ENCODE measurements around the gene TGFBR3.
"Not testable (repeated sequence)": the region's sequence is repeated elsewhere in the genome, so short reads cannot be mapped to it uniquely, and the experiment has no call there.

TGFBR3 gene

DNA sequence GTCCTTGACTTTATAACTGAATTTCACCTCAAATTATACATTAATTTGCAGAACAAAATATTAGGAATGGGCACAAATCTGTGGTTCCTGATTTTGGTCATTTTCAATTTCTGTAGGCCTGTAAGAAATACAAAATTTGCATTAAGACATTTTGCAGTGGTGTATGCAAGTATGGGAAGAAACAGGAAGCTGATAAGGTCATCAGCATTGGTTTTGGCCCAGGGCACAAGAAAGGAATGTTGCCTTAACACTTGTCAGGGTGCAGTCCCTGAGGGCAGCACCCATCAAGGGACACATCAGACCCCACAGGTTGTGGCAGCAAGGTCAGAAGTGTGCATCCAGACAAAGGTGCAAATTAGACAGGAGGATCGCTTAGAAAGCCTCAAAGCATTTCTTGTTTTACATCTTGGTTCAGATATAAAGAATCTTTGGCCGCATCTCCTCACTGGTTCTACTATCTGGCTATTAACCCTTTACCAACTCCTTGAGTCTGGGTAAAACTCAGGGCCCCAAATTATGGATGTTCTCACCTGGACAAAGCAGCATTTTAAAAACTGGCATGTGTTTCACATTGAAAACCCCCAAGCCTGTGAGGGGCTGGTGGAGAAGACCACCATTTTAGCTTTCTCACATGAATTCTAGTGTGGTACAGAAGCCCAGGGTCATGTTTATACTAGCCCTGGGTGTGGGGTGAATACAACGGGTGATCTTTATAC is 202.9 kb downstream of the TGFBR3 start:
- no peak for DNase-seq (ENCODE audit: low read depth)

DNA sequence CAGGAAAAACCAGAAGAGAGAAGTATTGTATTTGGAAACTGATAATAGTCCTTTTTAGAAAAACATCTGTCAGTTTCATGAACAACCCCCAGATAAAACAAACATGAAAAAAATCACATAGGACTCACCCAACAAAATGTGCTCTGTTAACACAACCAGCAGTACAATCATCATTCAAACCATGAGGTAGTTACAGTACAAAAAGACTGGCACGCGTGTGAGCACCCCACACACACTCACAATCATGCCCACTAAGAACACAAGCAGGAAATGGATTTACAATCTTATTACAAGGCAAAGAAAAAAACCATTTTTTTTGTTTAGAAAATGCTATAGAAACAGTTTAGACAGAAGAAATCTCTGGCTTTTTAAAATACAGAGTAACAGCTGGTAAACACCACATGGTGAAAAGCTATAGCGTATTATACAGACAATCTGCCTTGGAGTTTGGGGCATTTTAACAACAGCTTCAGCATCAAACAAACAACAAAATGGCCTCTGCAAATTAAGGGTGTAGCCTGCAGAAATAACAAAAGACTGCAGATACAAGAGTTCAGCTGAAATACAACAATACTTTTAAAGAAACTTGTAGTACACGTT is 205.3 kb downstream of the TGFBR3 start:
- no peak for DNase-seq (ENCODE audit: low read depth)

DNA sequence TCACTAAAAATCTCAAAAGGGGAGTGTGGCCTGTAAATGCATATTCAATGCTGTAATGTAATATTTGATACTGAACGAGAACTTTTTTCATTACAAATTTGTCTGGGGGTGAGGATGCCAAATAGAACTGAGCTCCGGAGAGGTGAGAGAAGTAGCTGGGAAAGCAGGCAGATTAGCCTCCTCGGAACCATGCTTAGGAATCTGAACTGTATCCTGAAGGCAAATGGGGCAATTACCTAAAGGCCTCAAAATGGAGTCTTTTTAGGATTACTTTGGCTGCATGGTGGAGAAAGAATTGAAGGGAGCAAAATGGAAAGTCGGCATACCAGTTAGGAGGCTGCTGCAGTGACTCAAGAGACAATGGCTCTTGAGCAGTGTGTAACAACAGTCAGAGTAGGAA is 206.5 kb downstream of the TGFBR3 start:
- DNase-seq (ENCODE audit: low read depth) = no peak

DNA sequence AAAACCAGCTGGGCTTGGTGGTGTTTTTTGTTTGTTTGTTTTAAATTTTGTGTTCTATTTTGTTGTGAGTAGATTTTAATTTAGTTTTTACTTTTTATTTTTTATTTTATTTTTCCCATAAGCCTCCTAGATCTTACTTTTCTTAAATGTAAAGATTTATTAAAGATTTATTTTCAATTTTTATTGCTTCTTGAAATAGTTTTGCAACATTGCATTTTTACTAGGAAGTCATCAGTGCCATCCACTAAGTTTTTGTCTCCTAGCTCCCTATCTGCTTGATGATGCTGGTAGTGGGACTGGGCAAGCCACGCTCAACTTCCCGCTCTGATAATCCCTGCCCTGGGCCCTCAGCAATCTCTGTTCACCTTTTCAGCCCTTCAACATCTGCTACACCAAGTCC is 209.9 kb downstream of the TGFBR3 start:
- no peak for DNase-seq (ENCODE audit: low read depth)

DNA sequence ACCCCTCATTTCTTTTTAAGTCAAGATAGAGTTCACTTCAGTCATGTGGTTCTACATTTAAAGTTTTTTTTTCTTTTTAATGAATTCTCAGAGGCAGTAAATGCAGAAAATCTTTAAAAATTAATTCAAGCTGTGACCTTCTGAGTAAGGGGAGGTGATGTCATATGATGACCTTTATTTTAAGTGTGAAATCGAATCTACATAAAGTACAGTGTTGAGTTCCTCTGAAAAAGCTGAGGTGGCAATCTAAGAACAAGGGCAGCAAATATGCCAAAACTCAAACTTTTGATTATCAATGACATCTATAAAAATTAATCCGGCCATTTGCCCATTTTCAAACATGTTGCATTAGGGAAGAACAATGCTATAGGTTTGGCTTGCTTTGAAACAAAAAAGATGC is 211.8 kb downstream of the TGFBR3 start:
- DNase-seq (ENCODE audit: low read depth) = no peak

DNA sequence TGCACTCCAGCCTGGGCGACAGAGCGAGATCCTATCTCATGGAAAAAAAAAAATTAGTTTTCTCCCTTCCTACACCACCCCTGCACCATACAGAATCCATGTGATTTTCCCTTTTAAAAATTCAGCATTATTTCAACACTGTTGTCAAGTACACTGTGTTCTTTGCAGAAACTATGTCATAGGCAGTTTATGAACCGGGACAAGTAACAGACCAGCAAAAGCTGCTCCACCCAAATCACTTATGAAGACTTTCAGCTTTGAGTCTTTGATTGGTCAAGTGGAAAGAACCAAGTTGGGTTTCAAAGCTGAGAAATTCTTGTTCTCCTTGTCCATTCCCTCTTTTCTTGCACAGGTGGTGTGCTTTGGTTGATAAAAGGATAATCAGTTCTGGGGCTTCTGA is 212.3 kb downstream of the TGFBR3 start:
- DNase-seq (ENCODE audit: low read depth) = no peak

DNA sequence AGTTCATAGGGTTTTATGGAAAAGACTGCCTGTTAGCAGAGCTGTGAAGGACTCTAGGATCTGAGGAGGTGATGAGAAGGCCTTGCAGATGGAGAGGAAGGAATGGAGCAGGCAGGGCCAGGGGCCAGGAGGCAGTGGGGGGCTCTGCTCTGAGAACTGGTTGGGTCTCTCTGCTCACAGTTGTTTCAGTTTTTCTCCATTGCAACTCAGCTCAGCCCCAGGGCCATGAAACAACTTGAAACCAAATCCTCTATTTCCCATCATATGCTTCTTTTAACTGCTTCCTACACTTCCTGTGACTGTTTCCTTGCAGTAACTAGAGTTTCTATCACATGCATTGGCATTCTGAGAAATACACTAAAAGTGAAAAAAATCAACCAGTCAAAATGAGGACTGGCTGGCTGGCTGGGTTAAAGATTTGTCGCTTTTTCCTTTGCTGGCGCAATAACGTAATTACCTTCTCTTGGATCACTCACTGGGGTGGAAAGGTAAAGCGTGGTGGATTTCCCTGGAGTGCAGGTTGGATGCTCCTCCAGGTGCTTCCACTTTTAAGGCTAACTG is 213.3 kb downstream of the TGFBR3 start:
- no peak for DNase-seq (ENCODE audit: low read depth)

DNA sequence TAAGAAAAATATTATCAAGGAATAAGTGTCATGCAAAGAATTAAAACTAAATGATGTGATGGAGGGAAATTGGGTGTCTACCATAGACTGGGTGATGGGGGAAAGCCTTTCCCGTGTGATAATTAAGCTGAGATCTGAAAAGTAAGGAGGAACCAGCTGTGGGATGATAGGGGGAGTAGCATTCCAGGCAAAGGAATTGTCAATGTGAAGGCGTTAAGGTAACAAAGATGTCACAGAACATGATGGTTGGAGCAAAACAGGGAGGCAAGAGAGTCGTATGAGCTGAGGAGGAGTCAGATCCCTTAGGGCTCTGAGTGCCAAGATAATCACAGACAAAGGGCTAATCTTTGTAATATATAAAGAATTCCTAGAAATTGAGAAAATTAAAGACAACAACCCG is 215.2 kb downstream of the TGFBR3 start:
- DNase-seq (ENCODE audit: low read depth) = no peak

DNA sequence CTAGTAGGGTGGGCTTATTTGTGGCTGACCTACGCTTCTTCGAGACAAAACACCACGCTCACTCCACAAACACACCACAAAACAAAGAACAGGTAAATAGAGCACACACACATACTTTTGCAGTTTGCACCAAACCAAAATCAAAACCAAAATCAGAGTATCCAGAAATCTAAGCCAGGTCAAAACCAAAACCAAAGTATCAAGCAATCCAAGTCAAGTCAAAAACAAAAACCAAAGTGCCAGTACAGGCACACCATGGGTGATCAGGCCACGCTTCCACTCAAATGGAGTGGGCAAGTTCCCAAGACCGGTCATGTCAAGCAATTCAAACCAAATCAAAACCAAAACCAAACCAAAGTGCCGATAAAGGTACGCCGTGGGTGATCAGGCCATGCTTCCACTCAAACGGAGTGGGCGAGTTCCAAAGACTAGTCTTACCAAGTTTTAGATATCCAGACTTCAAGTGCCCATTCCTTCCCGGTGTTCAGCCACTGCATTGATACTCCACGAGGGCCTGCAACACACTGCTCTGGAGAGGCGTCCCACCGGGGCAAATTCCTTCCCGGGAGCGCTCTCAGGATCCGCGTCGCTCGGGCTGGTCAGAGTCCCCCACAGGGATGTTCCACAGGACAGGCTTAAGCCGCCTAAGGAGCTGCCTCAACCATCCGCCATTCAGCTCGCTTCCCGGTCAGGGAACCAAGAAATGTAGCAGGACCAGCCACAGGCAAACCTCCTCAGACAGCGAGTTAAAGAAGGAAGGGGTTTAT is 216.2 kb downstream of the TGFBR3 start:
- no peak for DNase-seq (ENCODE audit: low read depth)

DNA sequence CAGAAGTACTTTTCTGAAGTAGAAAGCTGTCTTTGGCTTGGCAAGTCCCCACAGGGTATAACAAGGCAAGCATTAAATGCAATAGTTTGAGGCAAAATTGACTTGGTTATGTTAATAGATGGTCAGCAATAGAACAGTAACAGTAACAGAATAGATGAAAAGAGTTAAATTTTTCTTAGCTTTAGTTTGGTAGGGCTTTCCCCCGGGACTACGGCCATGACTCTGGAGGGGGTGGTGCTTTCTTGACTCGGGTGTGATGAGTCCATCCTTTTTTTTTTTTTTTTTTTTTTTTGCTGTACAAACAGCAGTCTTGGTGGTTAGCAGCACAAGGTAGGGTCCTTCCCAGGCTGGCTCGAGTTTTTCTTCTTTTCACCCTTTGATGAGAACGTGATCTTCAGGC is 219.3 kb downstream of the TGFBR3 start:
- DNase-seq (ENCODE audit: low read depth) = not testable (repeated sequence)

DNA sequence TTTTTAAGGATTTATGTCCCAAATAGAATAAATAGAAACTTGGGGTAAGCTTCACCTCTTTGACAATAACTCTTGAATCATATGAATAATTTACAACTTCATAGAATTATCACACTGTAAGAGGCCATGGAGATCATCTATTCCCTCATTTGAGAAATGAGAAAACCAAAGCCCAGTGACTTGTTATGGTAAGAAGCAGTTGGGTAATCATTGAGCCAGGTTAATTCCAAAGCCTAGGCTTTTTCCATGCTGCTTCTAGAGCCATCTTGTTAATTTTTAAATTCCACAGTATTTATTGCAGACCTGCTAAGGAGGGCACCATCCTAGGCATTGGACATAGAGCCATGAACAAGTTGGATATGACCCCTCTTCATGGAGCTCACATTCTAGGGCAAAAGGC is 224.8 kb downstream of the TGFBR3 start:
- DNase-seq (ENCODE audit: low read depth) = no peak

DNA sequence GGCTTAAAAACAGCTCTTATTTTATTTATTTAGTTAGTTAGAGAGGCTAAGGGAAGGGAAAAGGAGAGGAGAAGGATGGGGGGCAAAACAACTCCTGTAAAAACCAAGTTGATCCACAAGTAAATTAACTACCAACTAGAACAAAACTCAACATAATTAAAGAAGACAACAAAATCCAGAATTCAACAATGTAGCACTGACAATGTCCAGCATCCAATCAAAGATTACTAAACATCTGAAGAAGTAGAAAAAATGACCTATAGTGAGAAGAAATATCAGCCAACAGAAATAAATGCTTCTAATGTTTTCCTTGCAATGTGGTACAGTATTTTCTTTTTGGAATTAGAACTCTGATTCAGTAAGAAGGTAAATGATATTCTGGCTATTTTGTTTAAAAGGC is 225.2 kb downstream of the TGFBR3 start:
- DNase-seq (ENCODE audit: low read depth) = no peak

DNA sequence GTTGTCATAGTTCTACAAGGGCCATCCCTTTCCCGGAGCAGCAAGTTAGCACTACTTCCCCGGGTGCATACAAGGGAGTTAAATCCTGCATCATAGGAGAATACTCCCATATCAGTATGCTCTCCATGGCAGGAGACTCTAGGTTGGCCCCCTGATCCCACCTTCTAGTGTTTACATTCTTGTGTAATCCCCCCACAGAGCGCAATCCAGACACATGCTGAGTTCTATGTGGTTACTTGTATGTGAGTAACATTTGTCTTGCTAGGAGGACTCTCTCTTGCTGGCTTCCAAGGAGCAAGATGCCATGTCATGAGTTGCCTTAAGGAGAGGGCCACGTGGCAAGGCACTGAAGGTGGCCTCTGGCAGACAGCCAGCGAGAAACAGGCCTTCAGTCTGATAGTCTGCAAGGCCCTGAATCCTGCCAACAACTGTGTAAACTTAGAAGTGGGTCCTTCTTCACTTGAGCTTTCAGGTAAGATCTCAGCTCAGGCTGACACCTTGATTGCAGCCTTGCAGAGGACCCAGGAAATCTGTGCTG is 230.0 kb downstream of the TGFBR3 start:
- DNase-seq (ENCODE audit: low read depth) = no peak

DNA sequence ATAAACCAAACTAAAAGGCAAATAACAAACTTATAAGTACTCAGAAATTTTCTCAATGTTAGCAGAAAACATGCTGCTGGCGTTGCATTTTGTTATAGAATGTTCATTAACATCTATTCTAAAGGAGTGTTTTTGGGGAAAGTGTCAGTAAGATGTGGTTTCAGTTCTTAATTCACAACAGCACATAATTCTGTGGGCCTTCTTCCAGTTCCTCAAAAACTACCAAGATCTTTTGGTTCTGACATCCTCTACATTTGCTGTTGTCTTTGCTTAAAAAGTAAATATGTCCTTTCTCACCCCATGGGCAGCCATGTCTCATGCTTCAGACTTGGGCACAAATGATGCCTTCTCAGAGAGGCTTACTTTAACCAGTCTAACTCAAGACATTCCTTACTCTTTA is 232.8 kb downstream of the TGFBR3 start:
- no peak for DNase-seq (ENCODE audit: low read depth)

DNA sequence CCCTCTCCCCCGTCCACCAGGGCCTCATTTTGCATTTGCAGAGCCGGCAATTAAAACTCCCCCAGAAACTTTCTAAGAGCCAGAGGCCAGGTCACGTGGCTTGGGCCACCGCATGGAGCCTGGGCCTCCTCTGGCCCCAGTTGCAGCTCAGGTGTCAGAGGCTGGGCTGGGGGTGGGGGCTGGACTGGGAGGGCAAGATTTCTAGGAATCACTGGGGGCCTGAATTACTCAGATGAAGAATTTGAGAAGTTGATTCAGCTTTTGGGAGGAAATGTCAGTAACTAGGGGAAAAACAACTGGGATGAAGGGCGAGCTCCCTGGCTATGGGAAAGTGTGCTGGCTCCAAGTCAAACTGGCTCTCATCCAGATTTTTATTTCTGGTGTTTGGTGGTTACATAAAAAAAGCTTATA is 234.3 kb downstream of the TGFBR3 start:
- no peak for DNase-seq (ENCODE audit: low read depth)

DNA sequence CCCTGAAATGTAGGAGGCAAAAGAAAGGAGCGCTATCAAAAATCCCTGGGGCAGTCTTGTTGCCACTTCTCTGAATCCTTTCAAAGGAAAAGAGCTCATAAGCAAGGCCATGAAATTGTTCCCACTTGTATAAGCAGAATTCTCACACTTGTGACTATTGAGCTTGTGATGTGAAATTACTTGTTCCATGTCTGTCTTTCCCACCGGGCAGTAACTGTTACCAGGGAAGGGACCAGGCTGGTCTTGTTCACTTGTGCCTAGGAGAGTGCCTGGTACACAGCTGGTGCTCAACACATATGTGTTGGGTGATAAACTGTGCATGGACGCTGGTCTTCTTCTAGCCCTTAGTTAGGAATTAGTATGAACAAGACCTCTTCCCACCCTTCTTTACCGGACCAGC is 234.7 kb downstream of the TGFBR3 start:
- no peak for DNase-seq (ENCODE audit: low read depth)

DNA sequence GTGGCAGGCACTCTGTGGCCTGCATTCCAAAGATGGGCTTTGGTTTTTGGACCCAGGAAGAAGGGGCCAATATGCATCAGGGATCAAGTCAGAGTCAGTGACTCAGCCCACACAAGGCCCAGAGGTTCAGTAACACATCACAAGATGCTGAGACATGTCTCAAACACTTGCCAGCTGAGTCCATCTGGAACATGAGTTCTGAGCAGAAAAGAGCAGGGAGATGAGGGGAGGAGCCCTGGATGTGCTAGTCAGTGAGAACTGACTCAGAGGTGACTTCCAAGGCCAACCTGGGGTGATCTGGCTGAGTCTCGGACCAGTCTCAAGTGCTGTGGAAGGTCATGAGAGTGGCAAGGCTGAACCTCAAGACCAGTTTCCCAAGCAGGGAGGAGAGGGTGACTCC is 235.2 kb downstream of the TGFBR3 start:
- peak; percentile 93 for DNase-seq (ENCODE audit: low read depth)

DNA sequence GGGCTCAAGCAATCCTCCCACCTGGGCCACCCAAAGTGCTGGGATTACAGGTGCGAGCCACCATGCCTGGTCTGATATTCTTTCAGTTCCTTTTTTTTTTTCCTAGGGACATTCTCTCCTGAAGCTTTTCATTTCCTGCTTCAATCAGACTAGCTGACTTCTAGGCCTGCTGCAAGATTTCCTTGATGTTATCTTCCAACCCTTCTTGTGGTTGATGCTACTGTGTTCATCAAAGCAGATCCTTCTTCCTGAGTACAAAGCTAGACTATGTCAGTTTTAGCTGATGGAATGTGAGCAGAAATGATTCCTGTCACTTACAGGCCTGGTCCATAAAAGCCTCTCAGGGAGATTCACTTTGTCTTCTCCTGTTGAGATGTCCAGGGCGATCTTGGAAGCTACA is 238.9 kb downstream of the TGFBR3 start:
- DNase-seq (ENCODE audit: low read depth) = no peak

DNA sequence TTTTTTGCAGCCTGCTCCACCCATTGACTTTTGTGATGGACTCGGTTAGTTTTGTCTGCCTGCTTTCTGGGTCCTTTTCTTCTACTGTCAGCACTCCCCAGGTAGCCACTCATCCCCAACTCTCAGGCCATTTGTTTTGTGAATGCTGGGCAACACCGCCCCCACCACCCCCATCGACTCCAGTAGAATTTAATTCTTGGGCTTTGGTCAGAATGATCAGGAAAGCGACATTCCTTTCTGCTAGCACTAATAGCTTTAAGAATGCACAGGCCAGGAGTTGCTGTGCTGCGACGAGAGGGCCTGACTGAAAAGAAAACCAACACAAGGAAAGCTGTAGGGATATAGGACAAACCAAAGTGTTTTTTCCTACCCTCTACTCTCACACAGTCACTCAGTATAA is 240.9 kb downstream of the TGFBR3 start:
- no peak for DNase-seq (ENCODE audit: low read depth)

DNA sequence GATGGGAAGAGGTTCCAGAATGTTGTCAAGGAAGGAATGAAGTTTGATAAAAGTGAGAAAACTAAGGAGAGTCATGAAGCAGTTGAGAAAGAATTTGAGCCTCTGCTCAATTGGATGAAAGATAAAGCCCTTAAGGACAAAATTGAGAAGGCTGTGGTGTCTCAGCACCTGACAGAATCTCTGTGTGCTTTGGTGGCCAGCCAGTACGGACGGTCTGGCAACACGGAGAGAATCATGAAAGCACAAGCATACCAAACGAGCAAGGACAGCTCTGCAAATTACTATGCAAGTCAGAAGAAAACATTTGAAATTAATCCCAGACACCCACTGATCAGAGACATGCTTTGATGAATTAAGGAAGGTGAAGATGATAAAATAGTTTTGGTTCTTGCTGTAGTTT is 242.5 kb downstream of the TGFBR3 start:
- no peak for DNase-seq (ENCODE audit: low read depth)

DNA sequence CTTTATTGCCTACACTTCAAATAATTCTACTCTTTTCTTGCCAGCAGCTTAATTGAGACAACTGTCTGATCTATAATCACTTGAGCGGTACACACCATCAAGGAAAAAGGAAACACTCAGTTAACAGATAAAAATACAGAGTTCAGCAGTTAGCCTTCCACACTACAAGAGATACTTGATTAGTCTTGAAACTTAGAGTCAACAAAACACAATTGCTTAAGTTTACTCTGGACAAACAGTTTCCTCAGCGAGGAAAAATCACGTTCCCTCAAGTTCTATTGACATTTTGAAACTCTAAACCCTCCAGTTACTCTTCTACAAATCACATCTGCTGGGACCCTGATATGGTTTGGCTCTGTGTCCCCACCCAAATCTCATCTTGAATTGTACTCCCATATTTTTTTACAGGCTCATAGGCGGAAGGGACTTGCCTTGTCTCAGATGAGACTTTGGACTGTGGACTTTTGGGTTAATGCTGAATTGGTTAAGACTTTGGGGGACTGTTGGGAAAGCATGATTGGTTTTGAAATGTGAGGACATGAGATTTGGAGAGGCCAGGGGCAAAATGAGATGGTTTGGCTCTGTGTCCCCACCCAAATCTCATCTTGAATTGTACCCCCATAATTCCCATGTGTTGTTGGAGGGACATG is 244.9 kb downstream of the TGFBR3 start:
- no peak for DNase-seq (ENCODE audit: low read depth)

DNA sequence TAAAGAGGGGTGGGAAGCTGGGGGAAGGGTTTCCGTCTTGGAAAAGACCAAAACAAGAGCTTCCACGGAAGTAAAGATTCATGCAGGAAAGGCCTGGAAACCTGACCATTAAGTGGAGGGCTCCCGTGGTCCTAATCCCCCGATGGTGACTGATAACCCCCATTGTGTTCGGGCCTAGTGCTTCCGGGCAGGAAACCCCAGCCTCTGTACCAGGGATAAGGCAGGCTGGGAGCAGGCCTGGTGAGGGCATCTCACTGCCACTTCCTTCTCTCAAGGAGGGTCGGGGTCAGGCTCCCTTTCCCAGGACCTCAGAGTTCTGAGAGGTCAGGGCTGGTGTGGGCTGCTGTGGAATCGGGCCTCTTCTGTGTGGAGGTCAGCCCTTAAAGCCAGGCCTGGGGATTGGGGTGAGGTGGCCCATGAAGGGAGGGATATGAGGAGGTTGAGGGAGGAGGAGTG is 248.4 kb downstream of the TGFBR3 start:
- DNase-seq (ENCODE audit: low read depth) = no peak

Data from non-pigmented ciliary epithelial cell (primary cell).